Measurements from ENCODE around the gene KRT5. TPM values are rescaled to one million over a fixed set of nuclear protein-coding genes. Genes with fewer than 3 reads are reported as not detected.
"Not testable (repeated sequence)": the region's sequence is repeated elsewhere in the genome, so short reads cannot be mapped to it uniquely, and the experiment has no call there.

The KRT5 gene
- total RNA-seq, 2 experiments from 2014 or later: not detected

DNA sequence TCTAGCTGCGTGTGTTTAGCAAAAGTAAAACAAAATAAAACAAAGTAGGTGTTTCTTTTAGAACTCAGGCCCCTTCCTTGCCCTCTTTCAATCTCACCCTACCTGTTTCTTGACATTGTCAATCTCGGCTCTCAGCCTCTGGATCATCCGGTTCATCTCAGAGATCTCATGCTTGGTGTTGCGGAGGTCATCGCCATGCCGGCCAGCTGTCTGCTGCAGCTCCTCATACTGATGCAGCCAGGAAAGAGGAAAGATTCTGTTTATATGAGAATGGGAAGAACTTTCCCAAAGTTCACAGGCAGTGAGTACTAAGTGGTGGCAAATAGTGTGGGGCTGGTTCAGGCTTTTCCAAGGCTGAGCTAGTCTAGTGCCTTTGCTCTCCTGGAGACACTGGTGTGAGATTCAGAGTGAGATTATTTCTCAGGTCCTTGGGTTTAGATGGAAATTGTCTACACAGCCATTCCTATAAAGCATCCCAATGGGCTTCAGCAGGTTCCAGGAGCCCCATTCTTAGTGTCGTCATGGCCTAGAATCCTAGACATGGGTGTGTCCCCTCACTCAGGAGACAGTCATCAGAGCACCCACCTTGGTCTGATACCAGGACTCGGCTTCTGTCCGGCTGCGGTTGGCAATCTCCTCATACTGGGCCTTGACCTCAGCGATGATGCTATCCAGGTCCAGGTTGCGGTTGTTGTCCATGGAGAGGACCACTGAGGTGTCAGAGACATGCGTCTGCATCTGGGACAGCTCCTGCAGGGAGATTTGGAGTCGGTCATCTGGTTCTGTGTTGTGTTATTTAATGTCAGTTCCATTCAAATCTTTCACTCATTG, 3.0 kb downstream of the KRT5 start:
- Mint-ChIP-seq H3K27ac (no peak overlapping the region), H3K9me3 (ENCODE audit: low read depth) (no peaks in the 10 kb centered on the region), H3K4me1 (no peaks in the 10 kb centered on the region), H3K4me3 (no peak overlapping the region), H3K27me3 (peaks cover 5% of the 10 kb centered on the region), H3K36me3 (ENCODE audit: low read depth) (no peaks in the 10 kb centered on the region)
- ChIA-PET POLR2A (no interaction called here), CTCF (no interaction called here)
- no peak for DNase-seq
- intact Hi-C loops (cut with DNase I, micrococcal nuclease): no loop called here
- no peak for ATAC-seq

GRCh38 chr12:52515927-52516831, 4.0 kb downstream of the KRT5 start:
- H3K4me3 Mint-ChIP-seq: no peak overlapping the region
- H3K27me3 Mint-ChIP-seq: peaks cover 5% of the 10 kb centered on the region
- ATAC-seq (no peak), DNase-seq (no peak)
- no peaks in the 10 kb centered on the region for H3K4me1 Mint-ChIP-seq
- intact Hi-C loops (cut with DNase I, micrococcal nuclease): no loop called here
- H3K9me3 Mint-ChIP-seq (ENCODE audit: low read depth): peaks cover 7% of the 10 kb centered on the region
- H3K27ac Mint-ChIP-seq: no peak overlapping the region
- ChIA-PET POLR2A (interaction anchor here (0.5 kb wide), 1 partner anchor 1081 kb away, joined by 7 read pairs; no protein-coding TSS in a partner anchor), CTCF (interaction anchor here (0.6 kb wide), 1 partner anchor 102 kb away, joined by 3 read pairs; no protein-coding TSS in a partner anchor)
- H3K36me3 Mint-ChIP-seq (ENCODE audit: low read depth): no peaks in the 10 kb centered on the region

DNA sequence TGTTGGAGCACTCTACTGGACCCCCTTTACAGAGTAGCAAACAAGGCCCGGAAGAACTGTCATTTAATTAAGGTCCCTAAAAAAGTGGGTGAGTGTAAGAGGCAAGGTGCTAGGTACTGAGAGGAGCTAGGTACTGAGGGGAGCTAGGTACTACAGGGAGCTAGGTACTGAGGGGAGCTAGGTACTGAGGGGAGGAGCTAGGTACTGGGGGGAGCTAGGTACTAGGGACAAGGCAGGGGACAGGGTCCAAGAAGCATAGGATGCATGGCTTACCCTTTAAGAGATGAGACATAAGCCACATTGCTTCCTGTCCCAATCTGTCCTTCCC, 4.9 kb downstream of the KRT5 start:
- H3K27ac Mint-ChIP-seq: no peak overlapping the region
- DNase-seq (no peak), ATAC-seq (no peak)
- H3K9me3 Mint-ChIP-seq (ENCODE audit: low read depth): peaks cover 7% of the 10 kb centered on the region
- POLR2A ChIA-PET: no interaction called here
- peaks cover 5% of the 10 kb centered on the region for H3K27me3 Mint-ChIP-seq
- H3K4me1 Mint-ChIP-seq: no peaks in the 10 kb centered on the region
- H3K4me3 Mint-ChIP-seq: no peak overlapping the region
- H3K36me3 Mint-ChIP-seq (ENCODE audit: low read depth): no peaks in the 10 kb centered on the region
- CTCF ChIA-PET: no interaction called here
- intact Hi-C loops (cut with DNase I, micrococcal nuclease): no loop called here

GRCh38 chr12:52514471-52515318, 5.5 kb downstream of the KRT5 start:
- Mint-ChIP-seq H3K4me1 (no peaks in the 10 kb centered on the region), H3K9me3 (ENCODE audit: low read depth) (peaks cover 9% of the 10 kb centered on the region), H3K4me3 (no peak overlapping the region), H3K27me3 (peaks cover 8% of the 10 kb centered on the region), H3K27ac (no peak overlapping the region), H3K36me3 (ENCODE audit: low read depth) (no peaks in the 10 kb centered on the region)
- DNase-seq (no peak), ATAC-seq (no peak)
- ChIA-PET CTCF (interaction anchor here (1.2 kb wide), 1 partner anchor 119 kb away, joined by 4 read pairs; no protein-coding TSS in a partner anchor), POLR2A (no interaction called here)
- intact Hi-C loops (cut with DNase I, micrococcal nuclease): no loop called here

- POLR2A ChIA-PET: no interaction called here
- no peaks in the 10 kb centered on the region for H3K36me3 Mint-ChIP-seq (ENCODE audit: low read depth)
- no peak overlapping the region for H3K27ac Mint-ChIP-seq
- peaks cover 9% of the 10 kb centered on the region for H3K9me3 Mint-ChIP-seq (ENCODE audit: low read depth)
- H3K4me3 Mint-ChIP-seq: no peak overlapping the region
- H3K4me1 Mint-ChIP-seq: no peaks in the 10 kb centered on the region
- DNase-seq: no peak
- CTCF ChIA-PET: interaction anchor here (1.2 kb wide), 1 partner anchor 118 kb away, joined by 4 read pairs; no protein-coding TSS in a partner anchor
- peaks cover 9% of the 10 kb centered on the region for H3K27me3 Mint-ChIP-seq
- ATAC-seq: no peak
- intact Hi-C loops (cut with DNase I, micrococcal nuclease): no loop called here
These were observed 6.5 kb downstream of the KRT5 start for GRCh38 chr12:52513736-52514135.

GRCh38 chr12:52508211-52508610, 12.0 kb downstream of the KRT5 start:
- intact Hi-C loops (cut with DNase I, micrococcal nuclease): loop anchor here (5.0 to 10.0 kb wide), 2 partner anchors 113 to 136 kb away; no protein-coding TSS in a partner anchor

GRCh38 chr12:52506858-52507715, 13.1 kb downstream of the KRT5 start:
- Mint-ChIP-seq H3K9me3 (ENCODE audit: low read depth) (peaks cover 9% of the 10 kb centered on the region), H3K4me3 (no peak overlapping the region), H3K27ac (no peak overlapping the region), H3K36me3 (ENCODE audit: low read depth) (no peaks in the 10 kb centered on the region), H3K27me3 (peaks cover 24% of the 10 kb centered on the region), H3K4me1 (no peaks in the 10 kb centered on the region)
- peak; percentile 58 for ATAC-seq
- CTCF ChIA-PET: interaction anchor here (0.6 to 1.3 kb wide), 4 partner anchors 74 to 1314 kb away, joined by 3 to 5 read pairs (median 3); no protein-coding TSS in a partner anchor
- POLR2A ChIA-PET: no interaction called here
- intact Hi-C loops (cut with DNase I, micrococcal nuclease): loop anchor here (5.0 to 10.0 kb wide), 2 partner anchors 112 to 135 kb away; no protein-coding TSS in a partner anchor
- DNase-seq: no peak

More at GRCh38 chr12:52508211-52508610, 12.0 kb downstream of the KRT5 start:
- H3K4me1 Mint-ChIP-seq: no peaks in the 10 kb centered on the region
- ATAC-seq: no peak
- H3K4me3 Mint-ChIP-seq: no peak overlapping the region
- no peak for DNase-seq
- no peak overlapping the region for H3K27ac Mint-ChIP-seq
- no peaks in the 10 kb centered on the region for H3K36me3 Mint-ChIP-seq (ENCODE audit: low read depth)
- peaks cover 27% of the 10 kb centered on the region for H3K27me3 Mint-ChIP-seq
- ChIA-PET CTCF (interaction anchor here (0.6 kb wide), 1 partner anchor 1313 kb away, joined by 3 read pairs; no protein-coding TSS in a partner anchor), POLR2A (no interaction called here)
- H3K9me3 Mint-ChIP-seq (ENCODE audit: low read depth): peaks cover 9% of the 10 kb centered on the region

- Mint-ChIP-seq H3K27me3 (peaks cover 16% of the 10 kb centered on the region), H3K27ac (no peak overlapping the region), H3K4me3 (no peak overlapping the region), H3K9me3 (ENCODE audit: low read depth) (no peaks in the 10 kb centered on the region), H3K4me1 (no peaks in the 10 kb centered on the region), H3K36me3 (ENCODE audit: low read depth) (no peaks in the 10 kb centered on the region)
- ChIA-PET CTCF (no interaction called here), POLR2A (no interaction called here)
- intact Hi-C loops (cut with DNase I, micrococcal nuclease): loop anchor here in 1 of 2 experiments (10.0 kb wide), 1 partner anchor 108 kb away; no protein-coding TSS in a partner anchor
- ATAC-seq (no peak), DNase-seq (no peak)
These were observed 17.3 kb downstream of the KRT5 start for GRCh38 chr12:52502877-52503276.

GRCh38 chr12:52501490-52501889, 18.7 kb downstream of the KRT5 start:
- ChIA-PET CTCF (no interaction called here), POLR2A (no interaction called here)
- Mint-ChIP-seq H3K4me3 (no peak overlapping the region), H3K36me3 (ENCODE audit: low read depth) (no peaks in the 10 kb centered on the region), H3K4me1 (no peaks in the 10 kb centered on the region), H3K27ac (no peak overlapping the region), H3K9me3 (ENCODE audit: low read depth) (no peaks in the 10 kb centered on the region), H3K27me3 (peaks cover 8% of the 10 kb centered on the region)
- intact Hi-C loops (cut with DNase I, micrococcal nuclease): loop anchor here in 1 of 2 experiments (10.0 kb wide), 1 partner anchor 107 kb away; no protein-coding TSS in a partner anchor
- ATAC-seq: no peak
- no peak for DNase-seq

- POLR2A ChIA-PET, H3K4me3 Mint-ChIP-seq, H3K27me3 Mint-ChIP-seq: not testable (repeated sequence)
These were observed 19.6 kb downstream of the KRT5 start for GRCh38 chr12:52500574-52500973.

More at GRCh38 chr12:52500574-52500973, 19.6 kb downstream of the KRT5 start:
- H3K36me3 Mint-ChIP-seq (ENCODE audit: low read depth); ATAC-seq; H3K9me3 Mint-ChIP-seq (ENCODE audit: low read depth); H3K27ac Mint-ChIP-seq; H3K4me1 Mint-ChIP-seq; CTCF ChIA-PET; DNase-seq: not testable (repeated sequence)
- intact Hi-C loops (cut with DNase I, micrococcal nuclease): loop anchor here in 1 of 2 experiments (10.0 kb wide), 1 partner anchor 106 kb away; no protein-coding TSS in a partner anchor

All from activated CD4-positive, alpha-beta T cell treated with anti-CD3 and anti-CD28 coated beads for 36 hours (primary cell).